Duodenal mucosa (tissue), 2 donors: Measurements from ENCODE around the gene KIF1B.

Experiments
- H3K27ac ChIP-seq: one replicate; pipeline ENCODE4 v1.7.0; 2013; ENCODE audit warnings: low read depth, low read length
- H3K27me3 ChIP-seq, 2 donors: one replicate each; pipeline ENCODE4 v1.7.0; 2013; ENCODE audit warnings: low read length in 2 of 2, control low read depth in 1 of 2; ENCODE audit not compliant: insufficient read depth in 2 of 2, control insufficient read depth in 1 of 2
- H3K36me3 ChIP-seq, 2 donors: one replicate each; pipeline ENCODE4 v1.7.0; 2013; ENCODE audit warnings: low read length in 2 of 2, control low read depth in 1 of 2; ENCODE audit not compliant: insufficient read depth in 2 of 2, control insufficient read depth in 1 of 2
- H3K4me1 ChIP-seq, 2 donors: one replicate each; pipeline ENCODE4 v1.7.0; 2013; ENCODE audit warnings: low read length in 2 of 2, control low read depth in 1 of 2; ENCODE audit not compliant: insufficient read depth in 2 of 2, control insufficient read depth in 1 of 2
- H3K4me3 ChIP-seq, 2 donors: one replicate each; pipeline ENCODE4 v1.7.0; 2013; ENCODE audit warnings: low read length in 2 of 2, low read depth in 1 of 2
- H3K9ac ChIP-seq, 2 donors: one replicate each; pipeline ENCODE4 v1.7.0; 2013; ENCODE audit warnings: low read length in 2 of 2, low read depth in 1 of 2
- H3K9me3 ChIP-seq, 2 donors: one replicate each; pipeline ENCODE4 v1.7.0; 2013; ENCODE audit warnings: low read length in 2 of 2, control low read depth in 1 of 2; ENCODE audit not compliant: control insufficient read depth in 1 of 2

The KIF1B gene

GRCh38 chr1:10271869-10272268 is 61.5 kb downstream of the KIF1B start:
- H3K27me3 ChIP-seq = no peaks in the 10 kb centered on the region
- no peak overlapping the region for H3K9ac ChIP-seq
- no peak overlapping the region for H3K27ac ChIP-seq
- no peak overlapping the region for H3K4me3 ChIP-seq
- H3K4me1 ChIP-seq = peaks cover 7 to 11% of the 10 kb centered on the region in 2 donors
- H3K9me3 ChIP-seq = no peaks in the 10 kb centered on the region
- H3K36me3 ChIP-seq = peaks cover 7 to 10% of the 10 kb centered on the region in 2 donors

GRCh38 chr1:10272274-10272673 is 61.9 kb downstream of the KIF1B start:
- no peaks in the 10 kb centered on the region for H3K27me3 ChIP-seq
- no peak overlapping the region for H3K4me3 ChIP-seq
- H3K36me3 ChIP-seq = peaks cover 7% of the 10 kb centered on the region in 2 donors
- H3K4me1 ChIP-seq = peaks cover 7 to 11% of the 10 kb centered on the region in 2 donors
- H3K27ac ChIP-seq = no peak overlapping the region
- no peaks in the 10 kb centered on the region for H3K9me3 ChIP-seq
- no peak overlapping the region for H3K9ac ChIP-seq

- Histone ChIP-seq H3K9ac (no peak overlapping the region), H3K4me3 (no peak overlapping the region), H3K36me3 (peaks cover 23 to 44% of the 10 kb centered on the region in 2 donors), H3K9me3 (no peaks in the 10 kb centered on the region), H3K27ac (no peak overlapping the region), H3K27me3 (no peaks in the 10 kb centered on the region), H3K4me1 (peaks cover 4 to 7% of the 10 kb centered on the region in 2 donors)
These were observed 68.5 kb downstream of the KIF1B start for GRCh38 chr1:10278880-10279279.

- H3K27ac ChIP-seq = no peak overlapping the region
- H3K36me3 ChIP-seq = peaks cover 23 to 51% of the 10 kb centered on the region in 2 donors
- no peak overlapping the region for H3K4me3 ChIP-seq
- no peaks in the 10 kb centered on the region for H3K27me3 ChIP-seq
- H3K9me3 ChIP-seq = no peaks in the 10 kb centered on the region
- no peak overlapping the region for H3K9ac ChIP-seq
- peaks cover 4 to 7% of the 10 kb centered on the region in 2 donors for H3K4me1 ChIP-seq
These were observed 70.3 kb downstream of the KIF1B start for GRCh38 chr1:10280439-10281350.

GRCh38 chr1:10283318-10283984 is 73.1 kb downstream of the KIF1B start:
- H3K27ac ChIP-seq = no peak overlapping the region
- no peaks in the 10 kb centered on the region for H3K9me3 ChIP-seq
- H3K27me3 ChIP-seq = no peaks in the 10 kb centered on the region
- H3K9ac ChIP-seq = no peak overlapping the region
- no peak overlapping the region for H3K4me3 ChIP-seq
- H3K36me3 ChIP-seq = peaks cover 21 to 56% of the 10 kb centered on the region in 2 donors
- peaks cover 4 to 7% of the 10 kb centered on the region in 2 donors for H3K4me1 ChIP-seq

- Histone ChIP-seq H3K9ac (no peak overlapping the region), H3K27me3 (no peaks in the 10 kb centered on the region), H3K27ac (no peak overlapping the region), H3K4me1 (no peaks in the 10 kb centered on the region), H3K9me3 (no peaks in the 10 kb centered on the region), H3K36me3 (peaks cover 14 to 53% of the 10 kb centered on the region in 2 donors), H3K4me3 (no peak overlapping the region)
These were observed 75.9 kb downstream of the KIF1B start for GRCh38 chr1:10286244-10286643.

- Histone ChIP-seq H3K36me3 (peaks cover 19 to 50% of the 10 kb centered on the region in 2 donors), H3K27ac (no peak overlapping the region), H3K9ac (no peak overlapping the region), H3K4me1 (peaks cover 0 to 2% of the 10 kb centered on the region in 2 donors), H3K27me3 (no peaks in the 10 kb centered on the region), H3K4me3 (no peak overlapping the region), H3K9me3 (no peaks in the 10 kb centered on the region)
These were observed 76.8 kb downstream of the KIF1B start for GRCh38 chr1:10287023-10287645.

- peaks cover 0 to 4% of the 10 kb centered on the region in 2 donors for H3K4me1 ChIP-seq
- H3K36me3 ChIP-seq = peaks cover 15 to 50% of the 10 kb centered on the region in 2 donors
- no peak overlapping the region for H3K4me3 ChIP-seq
- no peak overlapping the region for H3K9ac ChIP-seq
- no peak overlapping the region for H3K27ac ChIP-seq
- no peaks in the 10 kb centered on the region for H3K27me3 ChIP-seq
- no peaks in the 10 kb centered on the region for H3K9me3 ChIP-seq
These were observed 77.8 kb downstream of the KIF1B start for GRCh38 chr1:10288029-10288615.

- Histone ChIP-seq H3K27me3 (no peaks in the 10 kb centered on the region), H3K27ac (no peak overlapping the region), H3K4me3 (no peak overlapping the region), H3K9me3 (no peaks in the 10 kb centered on the region), H3K9ac (no peak overlapping the region), H3K4me1 (peaks cover 0 to 4% of the 10 kb centered on the region in 2 donors), H3K36me3 (peaks cover 29 to 48% of the 10 kb centered on the region in 2 donors)
These were observed 81.3 kb downstream of the KIF1B start for GRCh38 chr1:10291705-10292104.
